Gastroesophageal sphincter (tissue), 4 donors: Measurements from ENCODE around the gene SSR4. TPM values are rescaled to one million over a fixed set of nuclear protein-coding genes. Genes with fewer than 3 reads are reported as not detected.

Source experiments
- ATAC-seq: fragments of 150-250 bp; one replicate; pipeline ENCODE4 v1.9.1; 2016; ENCODE audit warnings: mild to moderate bottlenecking, moderate library complexity
- H3K27ac ChIP-seq, 4 donors: fragments of 200-600 bp; sonication (generic) in 3 of 4; 1 replicate in 3 of 4; 2 replicates in 1 of 4; pipeline ENCODE4 v1.5.1; 2016 to 2019
- H3K27me3 ChIP-seq: fragments of 200-600 bp; sonication (generic); one replicate; pipeline ENCODE4 v1.5.1; 2019
- H3K36me3 ChIP-seq, 2 donors: fragments of 200-600 bp; sonication (generic); one replicate each; pipeline ENCODE4 v1.5.1; 2019; ENCODE audit warnings: control low read depth in 1 of 2
- H3K4me1 ChIP-seq, 3 donors: fragments of 200-600 bp; sonication (generic); 1 replicate in 2 of 3; 2 replicates in 1 of 3; pipeline ENCODE4 v1.5.1; 2016 to 2019; ENCODE audit warnings: control low read depth in 2 of 3
- H3K4me3 ChIP-seq, 2 donors: fragments of 200-600 bp; sonication (generic); one replicate each; pipeline ENCODE4 v1.5.1; 2019; ENCODE audit warnings: mild to moderate bottlenecking in 1 of 2, moderate library complexity in 1 of 2
- H3K9me3 ChIP-seq, 3 donors: fragments of 200-600 bp; sonication (generic); one replicate each; pipeline ENCODE4 v1.5.1; 2017 to 2019; ENCODE audit warnings: control low read depth in 2 of 3
- CTCF ChIP-seq, 4 experiments: fragments of 200-600 bp in 2 of 4; fragments of 450-650 bp in 2 of 4; sonication (generic) in 1 of 4; IDR thresholded peaks; one replicate each; pipeline ENCODE4 v1.5.1; 2017 to 2019; ENCODE audit warnings: antibody characterized with exemption in 4 of 4, mild to moderate bottlenecking in 2 of 4, moderate library complexity in 2 of 4
- EP300 ChIP-seq: sonication (generic); formaldehyde crosslinking; IDR thresholded peaks from one replicate; pipeline ENCODE4 v1.6.1; 2017; ENCODE audit warnings: antibody characterized with exemption, mild to moderate bottlenecking
- POLR2A ChIP-seq, 2 donors: fragments of 450-650 bp; IDR thresholded peaks; one replicate each; pipeline ENCODE4 v1.6.1; 2017; ENCODE audit warnings: antibody characterized with exemption in 2 of 2, mild to moderate bottlenecking in 2 of 2, moderate library complexity in 1 of 2
- POLR2AphosphoS5 ChIP-seq: sonication (generic); formaldehyde crosslinking; IDR thresholded peaks from one replicate; pipeline ENCODE4 v1.6.1; 2017; ENCODE audit warnings: antibody characterized with exemption
- WGBS, 2 donors: methylation state at CpG; one replicate each; pipeline ENCODE4 v1.1.5; 2018; ENCODE audit warnings: low coverage in 1 of 2; 5-methylcytosine and 5-hydroxymethylcytosine counted together
- total RNA-seq, 4 donors: library from RNA; depleted of rRNA; stranded (reverse); fragments of >200 nt; gene quantifications; one replicate each; pipeline ENCODE4 v1.1.0, GENCODE V29; 2016

SSR4 gene
- total RNA-seq, 4 donors from 2014 or later = 75.8 to 126 (median 110) TPM

DNA sequence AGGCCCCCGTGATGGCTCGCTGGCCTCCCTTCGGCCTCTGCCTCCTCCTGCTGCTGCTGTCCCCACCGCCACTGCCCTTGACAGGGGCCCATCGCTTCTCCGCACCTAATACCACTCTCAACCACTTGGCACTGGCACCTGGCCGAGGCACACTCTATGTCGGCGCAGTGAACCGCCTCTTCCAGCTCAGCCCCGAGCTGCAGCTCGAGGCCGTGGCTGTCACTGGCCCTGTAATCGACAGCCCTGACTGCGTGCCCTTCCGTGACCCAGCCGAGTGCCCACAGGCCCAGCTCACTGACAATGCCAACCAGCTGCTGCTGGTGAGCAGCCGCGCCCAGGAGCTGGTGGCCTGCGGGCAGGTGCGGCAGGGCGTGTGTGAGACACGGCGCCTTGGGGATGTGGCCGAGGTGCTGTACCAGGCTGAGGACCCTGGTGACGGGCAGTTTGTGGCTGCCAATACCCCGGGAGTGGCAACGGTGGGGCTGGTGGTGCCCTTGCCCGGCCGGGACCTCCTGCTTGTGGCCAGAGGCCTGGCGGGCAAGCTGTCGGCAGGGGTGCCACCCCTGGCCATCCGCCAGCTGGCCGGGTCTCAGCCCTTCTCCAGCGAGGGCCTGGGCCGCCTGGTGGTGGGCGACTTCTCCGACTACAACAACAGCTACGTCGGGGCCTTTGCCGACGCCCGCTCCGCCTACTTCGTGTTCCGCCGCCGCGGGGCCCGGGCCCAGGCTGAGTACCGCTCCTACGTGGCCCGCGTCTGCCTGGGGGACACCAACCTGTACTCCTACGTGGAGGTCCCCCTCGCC, 27.4 kb upstream of the SSR4 start:
- Histone ChIP-seq H3K27ac (peak overlapping the region in 2 of 4 donors; percentile 59 to 78), H3K27me3 (no peaks in the 10 kb centered on the region), H3K4me3 (peak overlapping the region in 1 of 2 donors; percentile 46), H3K36me3 (peaks cover 0 to 38% of the 10 kb centered on the region in 2 donors), H3K4me1 (peaks cover 0 to 36% (median 4%) of the 10 kb centered on the region in 3 donors), H3K9me3 (no peaks in the 10 kb centered on the region)
- TF ChIP-seq EP300 = no peak
- no peak for TF ChIP-seq CTCF (IDR thresholded peaks at IDR 0.05)
- no peak for TF ChIP-seq POLR2A (IDR thresholded peaks at IDR 0.05)
- no peak for TF ChIP-seq POLR2AphosphoS5
- no peak for ATAC-seq
- WGBS, 2 donors = 80 to 82% methylated on average over 2 to 5 of the region's 56 CpGs

- TF ChIP-seq CTCF (IDR thresholded peaks at IDR 0.05) = no peak
- no peak for TF ChIP-seq EP300
- TF ChIP-seq POLR2AphosphoS5 = no peak
- no peak for TF ChIP-seq POLR2A (IDR thresholded peaks at IDR 0.05)
- Histone ChIP-seq H3K36me3 (peaks cover 0 to 44% of the 10 kb centered on the region in 2 donors), H3K27me3 (no peaks in the 10 kb centered on the region), H3K4me3 (peak overlapping the region in 1 of 2 donors; percentile 46), H3K27ac (peak overlapping the region in 1 of 4 donors; percentile 59), H3K4me1 (peaks cover 0 to 36% (median 4%) of the 10 kb centered on the region in 3 donors), H3K9me3 (no peaks in the 10 kb centered on the region)
- no peak for ATAC-seq
- 90% methylated on average over 2 of the region's 20 CpGs; no CpG with 5 or more reads in 1 of the 2 donors for WGBS, 2 donors
Measured at GRCh38 chrX:153767674-153768055, 26.8 kb upstream of the SSR4 start.

GRCh38 chrX:153768311-153769157, 25.9 kb upstream of the SSR4 start:
- H3K9me3 ChIP-seq = no peaks in the 10 kb centered on the region
- no peak overlapping the region for H3K4me3 ChIP-seq
- peaks cover 0 to 36% (median 4%) of the 10 kb centered on the region in 3 donors for H3K4me1 ChIP-seq
- H3K36me3 ChIP-seq = peaks cover 0 to 53% of the 10 kb centered on the region in 2 donors
- ATAC-seq = no peak
- WGBS, 2 donors = no CpG with 5 or more reads among the region's 22 CpGs
- no peak overlapping the region for H3K27ac ChIP-seq
- H3K27me3 ChIP-seq = no peaks in the 10 kb centered on the region
- TF ChIP-seq POLR2AphosphoS5 = no peak
- TF ChIP-seq CTCF (IDR thresholded peaks at IDR 0.05) = no peak
- no peak for TF ChIP-seq EP300

DNA sequence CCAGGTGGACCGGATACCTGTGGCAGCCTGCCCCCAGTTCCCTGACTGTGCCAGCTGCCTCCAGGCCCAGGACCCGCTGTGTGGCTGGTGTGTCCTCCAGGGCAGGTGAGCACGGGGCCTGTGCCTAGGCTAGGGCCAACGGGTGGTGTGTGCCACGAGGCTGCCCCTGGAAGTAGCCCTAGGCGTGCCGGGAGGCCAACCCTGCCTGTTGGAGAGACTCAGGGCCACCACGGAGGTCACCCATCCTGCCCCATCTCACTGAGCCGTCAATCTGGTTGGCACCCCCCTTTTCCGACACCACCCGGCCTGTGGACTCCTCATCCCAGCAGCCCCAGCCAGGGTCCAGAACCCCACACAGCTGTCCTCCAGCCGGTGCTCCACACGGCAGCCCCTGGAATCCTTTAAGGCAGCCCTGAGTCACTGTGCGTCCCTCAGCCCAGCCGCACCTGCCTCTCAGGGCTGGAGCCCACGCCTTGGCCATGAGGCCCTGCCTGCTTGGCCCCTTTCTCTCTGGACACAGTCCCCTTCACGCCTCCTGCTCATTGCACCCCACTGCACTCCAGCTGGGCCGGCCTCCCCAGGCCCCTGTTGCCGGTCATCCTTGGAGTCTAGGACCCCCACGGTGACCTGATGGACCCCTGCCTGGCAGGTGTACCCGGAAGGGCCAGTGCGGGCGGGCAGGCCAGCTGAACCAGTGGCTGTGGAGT, 25.2 kb upstream of the SSR4 start:
- no peak overlapping the region for H3K27ac ChIP-seq
- WGBS, 2 donors = no CpG with 5 or more reads among the region's 23 CpGs
- TF ChIP-seq POLR2AphosphoS5 (no peak), POLR2A (IDR thresholded peaks at IDR 0.05) (no peak), CTCF (IDR thresholded peaks at IDR 0.05) (no peak), EP300 (no peak)
- peaks cover 0 to 60% of the 10 kb centered on the region in 2 donors for H3K36me3 ChIP-seq
- H3K4me3 ChIP-seq = no peak overlapping the region
- ATAC-seq = no peak
- H3K4me1 ChIP-seq = peaks cover 0 to 34% (median 4%) of the 10 kb centered on the region in 3 donors
- H3K27me3 ChIP-seq = no peaks in the 10 kb centered on the region
- no peaks in the 10 kb centered on the region for H3K9me3 ChIP-seq
